NCI-H2081 (cell line): ENCODE results near the gene TCHH.
"Not testable (repeated sequence)": the region's sequence is repeated elsewhere in the genome, so short reads cannot be mapped to it uniquely, and the experiment has no call there.

ENCODE experiments used
- DNase-seq, 2 experiments: peaks; one replicate each; lab custom pipeline; 2025; lab: John Stamatoyannopoulos, UW

The TCHH gene

GRCh38 chr1:152112101-152112884 lies 3.0 kb downstream of the TCHH start:
- no peak for DNase-seq

DNA sequence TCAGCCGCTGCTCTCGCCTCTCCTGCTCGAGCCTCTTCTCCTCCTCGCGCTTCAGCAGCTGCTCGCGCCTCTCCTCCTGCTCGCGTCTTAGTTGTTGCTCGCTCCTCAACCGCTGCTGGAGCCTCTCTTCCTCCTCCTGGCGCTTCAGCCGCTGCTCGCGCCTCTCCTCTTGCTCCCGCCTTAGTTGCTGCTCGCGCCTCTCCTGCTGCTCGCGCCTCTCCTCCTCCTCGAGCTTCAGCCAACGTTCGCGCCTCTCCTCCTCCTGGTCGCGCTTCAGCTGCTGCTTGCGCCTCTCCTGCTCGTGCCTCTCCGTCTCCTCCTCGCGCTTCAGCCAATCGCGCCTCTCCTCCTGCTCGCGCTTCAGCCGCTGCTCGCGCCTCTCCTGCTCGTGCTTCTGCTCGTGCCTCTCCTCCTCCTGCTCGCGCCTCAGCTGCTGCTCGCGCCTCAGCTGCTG lies 3.7 kb downstream of the TCHH start:
- DNase-seq: no peak

- DNase-seq: no peak
Measured at GRCh38 chr1:152110860-152111514, 4.3 kb downstream of the TCHH start.

DNA sequence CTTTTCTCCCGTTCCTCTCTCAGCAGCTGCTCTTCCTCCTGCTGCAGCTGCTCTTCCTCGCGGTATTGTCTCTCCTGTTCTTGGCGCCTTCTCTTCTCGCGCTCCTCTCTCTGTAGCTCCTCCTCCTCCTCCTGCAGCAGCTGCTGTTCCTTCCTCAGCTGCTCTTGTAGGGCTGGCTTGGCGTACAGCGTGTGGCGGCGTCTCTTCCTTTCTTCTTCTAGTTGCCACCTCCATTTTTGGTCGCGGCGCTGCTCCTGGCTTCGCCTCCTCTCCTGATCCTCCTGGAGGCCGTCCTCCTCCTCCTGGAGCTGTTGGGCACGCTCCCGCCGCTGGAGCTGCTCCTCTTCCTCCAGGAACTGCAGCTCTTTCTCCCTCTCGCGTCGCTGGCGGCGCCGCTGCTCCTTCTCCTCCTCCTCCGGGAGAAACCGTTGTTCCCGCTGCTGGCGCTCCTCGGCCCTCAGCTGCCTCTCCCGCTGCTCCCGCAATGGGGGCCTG lies 4.8 kb downstream of the TCHH start:
- no peak for DNase-seq

DNA sequence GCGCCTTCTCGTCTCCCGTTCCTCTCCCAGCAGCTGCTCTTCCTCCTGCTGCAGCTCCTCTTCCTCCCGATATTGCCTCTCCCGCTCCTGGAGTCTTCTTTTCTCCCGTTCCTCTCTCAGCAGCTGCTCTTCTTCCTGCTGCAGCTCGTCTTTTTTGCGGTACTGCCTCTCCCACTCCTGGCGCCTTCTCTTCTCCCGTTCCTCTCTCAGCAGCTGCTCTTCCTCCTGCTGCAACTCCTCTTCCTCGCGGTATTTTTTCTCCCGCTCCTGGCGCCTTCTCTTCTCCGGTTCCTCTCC lies 5.3 kb downstream of the TCHH start:
- DNase-seq: no peak

- DNase-seq: no peak
Measured at GRCh38 chr1:152109231-152109997, 5.8 kb downstream of the TCHH start.

DNA sequence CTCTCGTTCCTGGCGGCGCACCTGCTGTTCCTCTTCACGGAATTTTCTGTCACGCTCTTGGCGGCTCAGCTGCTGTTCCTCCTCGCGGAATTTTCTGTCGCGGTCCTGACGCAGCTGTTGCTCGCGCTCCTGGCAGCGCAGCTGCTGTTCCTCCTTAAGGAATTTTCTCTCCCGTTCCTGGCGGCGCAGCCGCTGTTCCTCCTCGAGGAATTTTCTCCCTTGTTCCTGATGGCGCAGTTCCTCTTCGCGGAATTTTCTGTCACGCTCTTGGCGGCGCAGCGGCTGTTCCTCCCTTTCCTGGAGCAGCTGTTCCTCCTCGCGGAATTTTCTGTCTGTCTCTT lies 6.4 kb downstream of the TCHH start:
- no peak for DNase-seq

DNA sequence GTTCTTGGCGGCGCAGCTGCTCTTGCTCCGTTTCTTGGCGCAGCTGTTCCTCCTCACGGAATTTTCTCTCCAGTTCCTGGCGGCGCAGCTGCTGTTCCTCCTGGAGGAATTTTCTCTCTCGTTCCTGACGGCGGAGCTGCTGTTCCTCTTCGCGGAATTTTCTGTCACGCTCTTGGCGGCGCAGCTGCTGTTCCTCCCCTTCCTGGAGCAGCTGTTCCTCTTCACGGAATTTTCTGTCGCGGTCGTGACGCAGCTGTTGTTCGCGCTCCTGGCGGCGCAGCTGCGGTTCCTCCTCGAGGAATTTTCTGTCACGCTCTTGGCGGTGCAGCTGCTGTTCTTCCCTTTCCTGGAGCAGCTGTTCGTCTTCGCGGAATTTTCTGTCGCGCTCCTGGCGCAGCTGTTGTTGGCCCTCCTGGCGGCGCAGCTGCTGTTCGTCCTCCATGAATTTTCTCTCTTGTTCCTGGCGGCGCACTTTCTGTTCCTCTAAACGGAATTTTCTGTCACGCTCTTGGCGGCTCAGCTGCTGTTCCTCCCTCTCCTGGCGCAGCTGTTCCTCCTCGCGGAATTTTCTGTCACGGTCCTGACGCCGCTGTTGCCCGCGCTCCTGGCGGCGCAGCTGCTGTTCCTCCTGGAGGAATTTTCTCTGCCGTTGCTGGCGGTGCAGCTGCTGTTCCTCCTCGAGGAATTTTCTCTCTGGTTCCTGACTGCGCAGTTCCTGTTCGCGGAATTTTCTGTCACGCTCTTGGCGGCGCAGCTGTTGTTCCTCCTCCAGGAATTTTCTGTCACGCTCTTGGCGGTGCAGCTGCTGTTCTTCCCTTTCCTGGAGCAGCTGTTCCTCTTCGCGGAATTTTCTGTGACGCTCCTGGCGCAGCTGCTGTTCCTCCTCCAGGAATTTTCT lies 7.0 kb downstream of the TCHH start:
- no peak for DNase-seq

- no peak for DNase-seq
Measured at GRCh38 chr1:152107031-152107983, 7.9 kb downstream of the TCHH start.

DNA sequence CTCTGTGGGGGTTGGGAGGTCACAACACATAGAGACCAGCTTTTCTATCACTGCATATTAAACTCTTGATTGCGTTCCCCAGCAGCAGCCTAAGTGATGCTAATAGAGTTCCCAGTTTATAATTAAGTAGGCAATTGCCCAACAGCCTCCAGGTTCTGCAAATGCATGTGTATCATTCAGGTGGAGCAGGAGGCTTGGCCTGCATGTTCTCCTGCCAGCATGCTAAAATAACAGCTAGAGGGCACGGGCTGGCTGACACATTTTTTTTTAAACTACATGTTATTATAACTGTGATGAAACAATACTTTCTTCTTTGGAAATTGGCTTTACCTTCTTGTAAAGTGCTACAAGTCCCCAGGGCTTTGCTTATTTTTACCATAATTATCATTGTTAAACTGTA lies 10.4 kb downstream of the TCHH start:
- DNase-seq: no peak

DNA sequence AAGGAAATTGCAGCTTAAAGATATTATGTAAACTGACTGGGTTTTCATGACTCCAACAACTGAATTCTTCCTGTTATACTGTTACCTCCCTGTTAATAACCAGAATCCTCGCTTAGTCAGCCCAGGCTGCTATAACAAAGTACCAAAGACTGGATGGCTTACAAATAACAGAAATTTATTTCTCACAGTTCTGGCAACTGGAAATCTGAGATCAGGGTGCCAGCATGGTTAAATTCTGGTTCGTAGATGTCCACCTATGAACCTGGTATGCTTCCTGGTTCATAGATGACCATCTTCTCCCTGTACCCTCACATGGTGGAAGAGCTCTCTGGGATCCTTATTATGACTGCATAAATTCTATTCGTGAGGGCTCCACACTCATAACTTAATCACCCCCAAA lies 18.3 kb downstream of the TCHH start:
- no peak for DNase-seq

- no peak for DNase-seq
Measured at GRCh38 chr1:152089014-152089674, 26.1 kb downstream of the TCHH start, which contains the start of gene TCHHL1. TSS of gene TCHHL1 (minus strand) at chr1:152089064. CDS start at chr1:152088143, 921 bp downstream.

DNA sequence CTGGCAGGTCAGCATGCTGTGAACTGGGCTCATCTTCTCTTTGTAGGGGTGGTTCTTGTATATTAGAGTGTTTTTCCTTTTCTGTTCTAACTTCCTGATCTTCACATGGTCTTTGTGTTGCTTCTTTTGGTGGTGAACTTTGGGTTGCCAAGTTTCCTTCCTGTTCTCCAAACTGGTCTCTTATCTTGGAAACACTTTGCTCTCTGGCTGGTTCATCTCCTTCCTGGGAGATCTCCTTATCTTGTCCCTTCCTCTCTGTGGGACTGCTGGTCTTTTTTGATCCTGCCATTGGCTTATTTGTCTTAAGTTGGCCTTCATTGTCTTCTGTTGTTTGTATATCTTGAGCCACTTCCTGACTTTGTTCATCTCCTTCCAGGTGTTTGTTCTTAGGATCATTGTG lies 28.5 kb downstream of the TCHH start:
- DNase-seq: no peak

- DNase-seq: no peak
Measured at GRCh38 chr1:152084853-152085252, 30.4 kb downstream of the TCHH start.

DNA sequence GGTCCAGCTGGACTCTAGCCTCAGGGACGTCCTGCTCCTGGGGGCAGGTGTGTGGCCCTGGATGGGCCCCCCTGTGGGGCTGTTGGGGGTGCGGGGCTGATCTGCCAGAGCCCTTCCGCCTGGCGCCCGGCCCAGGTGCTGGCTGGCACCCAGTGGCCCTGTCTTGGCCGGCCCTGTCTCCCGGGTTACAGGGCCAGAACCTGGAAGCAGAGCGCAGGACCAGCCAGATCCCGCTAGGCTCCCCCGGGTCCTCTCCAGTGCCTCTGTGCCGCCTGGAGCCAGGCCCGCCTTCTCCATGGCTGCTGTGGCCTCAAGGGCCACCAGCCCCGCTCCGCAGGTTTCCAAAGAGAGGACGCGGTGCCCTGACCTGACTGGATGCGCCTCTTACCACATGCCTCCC lies 34.2 kb downstream of the TCHH start:
- not testable (repeated sequence) for DNase-seq

- not testable (repeated sequence) for DNase-seq
Measured at GRCh38 chr1:152080494-152080893, 34.8 kb downstream of the TCHH start.

- no peak for DNase-seq
Measured at GRCh38 chr1:152078831-152079441, 36.3 kb downstream of the TCHH start.

GRCh38 chr1:152072311-152072710 lies 42.9 kb downstream of the TCHH start:
- no peak for DNase-seq

DNA sequence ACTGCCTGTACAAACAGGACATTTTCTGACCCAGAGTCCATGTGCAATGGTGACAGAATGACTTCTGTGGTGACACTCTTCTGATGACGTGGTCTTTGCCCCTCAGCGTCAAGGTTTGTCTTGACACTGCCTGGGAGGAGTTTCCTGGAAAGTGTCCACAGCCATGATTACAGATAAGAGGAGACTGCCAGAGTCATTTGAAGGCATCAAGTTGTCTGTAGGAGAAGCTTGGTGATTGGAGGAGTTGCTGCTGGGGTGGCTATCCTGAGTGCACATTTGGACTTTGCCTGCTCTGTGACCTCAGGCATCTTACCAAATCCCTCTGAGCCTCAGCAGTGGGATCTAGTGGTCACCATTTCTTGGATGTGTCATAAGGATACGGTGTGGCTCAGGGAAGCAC lies 44.1 kb downstream of the TCHH start:
- DNase-seq: no peak

- no peak for DNase-seq
Measured at GRCh38 chr1:152067929-152068328, 47.3 kb downstream of the TCHH start.
